ENCODE data around the gene SLC38A8.

DNA sequence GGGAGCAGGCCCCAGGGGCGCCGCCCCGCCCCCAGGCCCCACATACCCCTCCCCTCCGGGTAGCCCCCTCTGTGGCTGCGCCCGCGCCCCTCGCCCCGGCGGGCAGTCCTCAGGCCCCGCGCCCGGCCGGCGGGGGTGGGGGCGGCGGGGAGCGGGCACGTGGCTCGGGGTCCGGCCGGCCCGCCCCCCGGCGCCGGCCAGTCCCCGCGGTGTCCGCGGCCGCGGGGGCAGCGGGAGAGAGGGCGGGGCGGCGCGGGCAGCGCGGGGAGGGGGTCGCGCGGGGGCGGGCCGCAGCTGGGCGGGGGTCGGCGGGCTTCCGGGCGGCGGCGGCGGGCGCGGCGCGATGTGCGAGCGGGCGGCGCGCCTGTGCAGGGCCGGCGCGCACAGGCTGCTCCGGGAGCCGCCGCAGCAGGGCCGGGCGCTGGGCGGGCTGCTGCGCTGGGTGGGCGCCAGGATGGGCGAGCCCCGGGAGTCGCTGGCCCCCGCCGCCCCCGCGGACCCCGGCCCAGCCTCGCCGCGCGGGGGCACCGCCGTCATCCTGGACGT lies 74.2 kb downstream of the SLC38A8 start:
- no peak for TF ChIP-seq POLR2A (IDR thresholded peaks at IDR 0.05)
- TF ChIP-seq, protein P1, sequence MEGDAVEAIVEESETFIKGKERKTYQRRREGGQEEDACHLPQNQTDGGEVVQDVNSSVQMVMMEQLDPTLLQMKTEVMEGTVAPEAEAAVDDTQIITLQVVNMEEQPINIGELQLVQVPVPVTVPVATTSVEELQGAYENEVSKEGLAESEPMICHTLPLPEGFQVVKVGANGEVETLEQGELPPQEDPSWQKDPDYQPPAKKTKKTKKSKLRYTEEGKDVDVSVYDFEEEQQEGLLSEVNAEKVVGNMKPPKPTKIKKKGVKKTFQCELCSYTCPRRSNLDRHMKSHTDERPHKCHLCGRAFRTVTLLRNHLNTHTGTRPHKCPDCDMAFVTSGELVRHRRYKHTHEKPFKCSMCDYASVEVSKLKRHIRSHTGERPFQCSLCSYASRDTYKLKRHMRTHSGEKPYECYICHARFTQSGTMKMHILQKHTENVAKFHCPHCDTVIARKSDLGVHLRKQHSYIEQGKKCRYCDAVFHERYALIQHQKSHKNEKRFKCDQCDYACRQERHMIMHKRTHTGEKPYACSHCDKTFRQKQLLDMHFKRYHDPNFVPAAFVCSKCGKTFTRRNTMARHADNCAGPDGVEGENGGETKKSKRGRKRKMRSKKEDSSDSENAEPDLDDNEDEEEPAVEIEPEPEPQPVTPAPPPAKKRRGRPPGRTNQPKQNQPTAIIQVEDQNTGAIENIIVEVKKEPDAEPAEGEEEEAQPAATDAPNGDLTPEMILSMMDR (IDR thresholded peaks at IDR 0.05) = no peak
